GM12878 (cell line): ENCODE results near the gene SOBP. TPM values are rescaled to one million over a fixed set of nuclear protein-coding genes. Genes with fewer than 3 reads are reported as not detected.

Source experiments
- ATAC-seq: fragments of 200-7000 bp; cut with Tn5 transposase; 3 replicates; pipeline ENCODE4 v1.9.1; 2020; ENCODE audit warnings: mild to moderate bottlenecking, moderate library complexity
- BruUV-seq: library from RNA; stranded (reverse); fragments of 400-500 nt; replicated peaks from 2 replicates; lab custom pipeline; 2021; lab: Mats Ljungman, UMichigan
- CTCF ChIA-PET: fragments of 300-600 bp; sonication (Branson Sonifier 250); formaldehyde crosslinking; extraction: SDS; loops from one replicate; lab custom pipeline; 2021; ENCODE audit warnings: inconsistent platforms; lab: Yijun Ruan, JAX
- POLR2A ChIA-PET: fragments of 350-600 bp; formaldehyde crosslinking; extraction: SDS; loops from one replicate; lab custom pipeline; 2021; ENCODE audit warnings: inconsistent platforms; lab: Charles Lee
- RAD21 ChIA-PET: fragments of 300-600 bp; sonication (Branson Sonifier 250); formaldehyde crosslinking; loops from one replicate; lab custom pipeline; 2023; ENCODE audit warnings: antibody characterized with exemption; ENCODE audit not compliant: unreplicated experiment; lab: Charles Lee
- SMC1A ChIA-PET: fragments of 300-600 bp; sonication (Branson Sonifier 250); formaldehyde crosslinking; loops from one replicate; lab custom pipeline; 2023; ENCODE audit not compliant: unreplicated experiment, uncharacterized antibody; lab: Charles Lee
- DNase-seq: peaks from one replicate; pipeline ENCODE4 v3.0.0-alpha.2; 2011; ENCODE audit warnings: low read depth, low spot score
- FAIRE-seq: peaks from 3 replicates; lab custom pipeline; 2011; peaks lifted over from hg19 to GRCh38; lab: Jason Lieb, UNC
- H2AFZ ChIP-seq: 2 replicates; pipeline ENCODE4 v1.6.0; 2011; ENCODE audit warnings: low read depth, low read length, control low read depth; ENCODE audit not compliant: control insufficient read depth
- H3K27ac ChIP-seq: 2 replicates; pipeline ENCODE4 v1.5.1; 2011; ENCODE audit warnings: control low read depth; ENCODE audit not compliant: control insufficient read depth, insufficient read depth
- H3K27me3 ChIP-seq, 2 experiments: replicated peaks in 1 of 2; 2 replicates each; pipeline versions ENCODE4 v1.6.0 to v1.6.1; 2011; ENCODE audit warnings: low read length in 1 of 2; ENCODE audit not compliant: control insufficient read depth in 2 of 2, insufficient read depth in 2 of 2
- H3K36me3 ChIP-seq, 2 experiments: 2 replicates each; pipeline ENCODE4 v1.5.1; 2011; ENCODE audit warnings: low read length in 1 of 2; ENCODE audit not compliant: control insufficient read depth in 2 of 2, insufficient read depth in 2 of 2
- H3K4me1 ChIP-seq: 2 replicates; pipeline ENCODE4 v1.6.1; 2011; ENCODE audit warnings: mild to moderate bottlenecking, low read length, moderate library complexity, mixed read lengths; ENCODE audit not compliant: control insufficient read depth, insufficient read depth
- H3K4me2 ChIP-seq: 2 replicates; pipeline ENCODE4 v1.6.0; 2011; ENCODE audit warnings: control low read depth; ENCODE audit not compliant: control insufficient read depth, insufficient read depth
- H3K4me3 ChIP-seq: fragments of 200-600 bp; sonication (generic); 2 replicates; pipeline ENCODE4 v1.5.1; 2016
- H3K79me2 ChIP-seq: 2 replicates; pipeline ENCODE4 v1.6.0; 2011; ENCODE audit warnings: low read length; ENCODE audit not compliant: control insufficient read depth, insufficient read depth
- H3K9ac ChIP-seq: 2 replicates; pipeline ENCODE4 v1.8.0; 2011; ENCODE audit warnings: low read length, control low read depth, mixed read lengths; ENCODE audit not compliant: control insufficient read depth, insufficient read depth
- H3K9me3 ChIP-seq: replicated peaks from 3 replicates; pipeline ENCODE4 v1.5.1; 2011; ENCODE audit warnings: mild to moderate bottlenecking, low read length; ENCODE audit not compliant: control insufficient read depth, insufficient read depth
- H4K20me1 ChIP-seq: 2 replicates; pipeline ENCODE4 v1.6.0; 2011; ENCODE audit not compliant: control insufficient read depth, insufficient read depth
- ASH2L ChIP-seq: fragments of 300-600, 200-600 bp; sonication (generic); IDR thresholded peaks from 2 replicates; pipeline ENCODE4 v1.6.1; 2017; ENCODE audit warnings: low read depth, mild to moderate bottlenecking, borderline replicate concordance
- ATF7 ChIP-seq: fragments of 450-650 bp; IDR thresholded peaks from 2 replicates; pipeline ENCODE4 v1.6.1; 2016; ENCODE audit warnings: low read depth, mild to moderate bottlenecking
- BHLHE40 ChIP-seq, 2 experiments: fragments of 450-650 bp in 1 of 2; IDR thresholded peaks; 2 replicates each; pipeline ENCODE4 v1.6.1; 2011 to 2017; ENCODE audit warnings: low read depth in 2 of 2, borderline replicate concordance in 1 of 2, improper control_type of control experiment in 1 of 2, low read length in 1 of 2, mild to moderate bottlenecking in 1 of 2
- BMI1 ChIP-seq: fragments of 450-650 bp; IDR thresholded peaks from 2 replicates; pipeline ENCODE4 v1.6.1; 2016; ENCODE audit warnings: mild to moderate bottlenecking, moderate library complexity, borderline replicate concordance
- CBFB ChIP-seq: IDR thresholded peaks from 2 replicates; pipeline ENCODE4 v1.6.1; 2016; ENCODE audit warnings: antibody characterized with exemption, low read depth
- IRF3 ChIP-seq: fragments of 450-650 bp; IDR thresholded peaks from 2 replicates; pipeline ENCODE4 v1.6.1; 2014; ENCODE audit warnings: mild to moderate bottlenecking
- JUND ChIP-seq: IDR thresholded peaks from 2 replicates; pipeline ENCODE4 v1.6.1; 2012; ENCODE audit warnings: low read depth, mild to moderate bottlenecking, low read length, improper control_type of control experiment, moderate library complexity
- MEF2B ChIP-seq: fragments of 450-650 bp; IDR thresholded peaks from 2 replicates; pipeline ENCODE4 v1.6.1; 2018; ENCODE audit warnings: mild to moderate bottlenecking, moderate library complexity; ENCODE audit not compliant: partially characterized antibody, poor library complexity, severe bottlenecking
- NBN ChIP-seq: fragments of 450-650 bp; IDR thresholded peaks from 2 replicates; pipeline ENCODE4 v1.6.1; 2016
- NFXL1 ChIP-seq: fragments of 450-650 bp; IDR thresholded peaks from 2 replicates; pipeline ENCODE4 v1.6.1; 2017; ENCODE audit warnings: antibody characterized with exemption, mild to moderate bottlenecking, borderline replicate concordance
- RBBP5 ChIP-seq: fragments of 200-600 bp; sonication (generic); conservative IDR thresholded peaks from 2 replicates; pipeline ENCODE4 v1.6.1; 2016
- SMC3 ChIP-seq: IDR thresholded peaks from 2 replicates; pipeline ENCODE4 v1.6.1; 2011; ENCODE audit warnings: low read length, improper control_type of control experiment, borderline replicate concordance
- STAT1 ChIP-seq: fragments of 450-650 bp; conservative IDR thresholded peaks from 2 replicates; pipeline ENCODE4 v1.6.1; 2014; ENCODE audit warnings: antibody characterized with exemption, mild to moderate bottlenecking
- ZZZ3 ChIP-seq: IDR thresholded peaks from 2 replicates; pipeline ENCODE4 v1.6.1; 2011; ENCODE audit warnings: low read depth; ENCODE audit not compliant: control insufficient read depth, insufficient read length
- WGBS: methylation state at CpG from one replicate; pipeline ENCODE4 v1.1.6; 2016; ENCODE audit warnings: low lambda C conversion rate; ENCODE audit not compliant: insufficient replicate concordance, insufficient coverage; ENCODE audit errors: missing lambda C conversion rate; 5-methylcytosine and 5-hydroxymethylcytosine counted together
- in situ Hi-C: fragments of 300-500 bp; cut with MboI; formaldehyde crosslinking; loops from 9 replicates; pipeline ENCODE4 v1.14.3; 2018; ENCODE audit warnings: mixed read lengths
- intact Hi-C: fragments of 100-400 bp; cut with micrococcal nuclease; formaldehyde crosslinking; loops from one replicate; pipeline ENCODE4 v1.14.2; 2022; ENCODE audit not compliant: unreplicated experiment
- polyA plus RNA-seq, 11 experiments: library from polyadenylated mRNA; depleted of rRNA in 4 of 11; unstranded in 6 of 11; stranded (reverse) in 5 of 11; fragments of >200 nt; fragmentation: Nextera tagmentation in 4 of 11; fragmentation: Illumina TruSeq in 1 of 11; extraction: Ambion mirVana in 4 of 11; extraction: Trizol in 1 of 11; gene quantifications; 1 replicate in 1 of 11; 2 replicates in 10 of 11; pipeline versions ENCODE4 v1.2.1 to v1.2.3, GENCODE V29; 2011 to 2016; ENCODE audit warnings: inconsistent platforms in 2 of 11, missing spikeins in 2 of 11, low read depth in 1 of 11
- total RNA-seq, 4 experiments: library from RNA; depleted of rRNA in 3 of 4; stranded (reverse); fragments of >200 nt in 3 of 4; fragmentation: Illumina TruSeq in 1 of 4; extraction: Trizol in 1 of 4; gene quantifications; 2 replicates each; pipeline versions ENCODE4 v1.2.1 to v1.2.3, GENCODE V29; 2013 to 2021

SOBP gene
- total and polyA plus RNA-seq, 10 of the 15 experiments (the other 5 are each of a cell fraction or from before 2014, with no cell fraction given), result 0.49 to 1.9 (median 0.78) TPM

- 100% methylated on average over 2 of the region's 2 CpGs for WGBS
- POLR2A ChIA-PET, result no interaction called here
- no peak overlapping the region for H3K4me2 ChIP-seq
- H3K27ac ChIP-seq, result no peak overlapping the region
- DNase-seq, result no peak
- no peaks in the 10 kb centered on the region for H3K36me3 ChIP-seq
- H3K27me3 ChIP-seq, result peaks cover 0 to 2% of the 10 kb centered on the region in 2 experiments; a peak in 1 of 4 replicates
- intact Hi-C loops (no loop called here), in situ Hi-C loops (no loop called here)
- CTCF ChIA-PET, result interaction anchor here (0.9 kb wide), 1 partner anchor 17 kb away, joined by 3 read pairs; no protein-coding TSS in a partner anchor
- no peaks in the 10 kb centered on the region for H4K20me1 ChIP-seq
- H3K9ac ChIP-seq, result no peak overlapping the region
- RAD21 ChIA-PET, result no interaction called here
- peak; percentile 26 for ATAC-seq
- no peak overlapping the region for H3K4me3 ChIP-seq
- FAIRE-seq, result no peak
- H2AFZ ChIP-seq, result no peak overlapping the region
- no peaks in the 10 kb centered on the region for H3K79me2 ChIP-seq
- peaks cover 14% of the 10 kb centered on the region for H3K4me1 ChIP-seq
- TF ChIP-seq BHLHE40 (IDR thresholded peaks at IDR 0.05; ENCODE audit: borderline replicate concordance in 1 of 2, low read depth in 2 of 2, low read length in 1 of 2), result no peak
- peak; percentile 77 for TF ChIP-seq ATF7
- H3K9me3 ChIP-seq, result no peaks in the 10 kb centered on the region
- SMC1A ChIA-PET, result interaction anchor here (1.4 kb wide), 1 partner anchor 26 kb away, joined by 3 read pairs; no protein-coding TSS in a partner anchor
- BruUV-seq, result no TSS peak
These were observed 130.8 kb downstream of the SOBP start for GRCh38 chr6:107620732-107621131.

GRCh38 chr6:107621229-107621937, 131.5 kb downstream of the SOBP start:
- no peak overlapping the region for H3K27ac ChIP-seq
- H3K4me1 ChIP-seq, result peaks cover 14% of the 10 kb centered on the region
- intact Hi-C loops (no loop called here), in situ Hi-C loops (no loop called here)
- ChIA-PET SMC1A (interaction anchor here (1.4 kb wide), 1 partner anchor 26 kb away, joined by 3 read pairs; no protein-coding TSS in a partner anchor), RAD21 (no interaction called here), POLR2A (no interaction called here), CTCF (interaction anchor here (0.9 kb wide), 1 partner anchor 16 kb away, joined by 3 read pairs; no protein-coding TSS in a partner anchor)
- no peak overlapping the region for H2AFZ ChIP-seq
- no peaks in the 10 kb centered on the region for H4K20me1 ChIP-seq
- H3K9me3 ChIP-seq, result no peaks in the 10 kb centered on the region
- no peak for ATAC-seq
- H3K36me3 ChIP-seq, result no peaks in the 10 kb centered on the region
- H3K27me3 ChIP-seq, result peaks cover 0 to 2% of the 10 kb centered on the region in 2 experiments; a peak in 1 of 4 replicates
- H3K4me2 ChIP-seq, result no peak overlapping the region
- no TSS peak for BruUV-seq
- no peak overlapping the region for H3K4me3 ChIP-seq
- no peaks in the 10 kb centered on the region for H3K79me2 ChIP-seq
- DNase-seq, result no peak
- no peak for FAIRE-seq
- H3K9ac ChIP-seq, result no peak overlapping the region
- 63% methylated on average over 6 of the region's 6 CpGs for WGBS
- no peak for TF ChIP-seq NBN
- TF ChIP-seq NFXL1, result no peak
- TF ChIP-seq RBBP5, result no peak
- TF ChIP-seq BMI1, result no peak
- no peak for TF ChIP-seq JUND
- no peak for TF ChIP-seq IRF3
- TF ChIP-seq ZZZ3, result no peak
- no peak for TF ChIP-seq MEF2B
- no peak for TF ChIP-seq STAT1
- TF ChIP-seq ASH2L, result no peak
- no peak for TF ChIP-seq SMC3
- TF ChIP-seq CBFB, result no peak
